ENCODE results near the gene CCNL2. TPM values are rescaled to one million over a fixed set of nuclear protein-coding genes. Genes with fewer than 3 reads are reported as not detected.
A peak's percentile ranks its signal among the peaks of the same experiment; 100 is the strongest.

CCNL2 gene
- total and polyA plus RNA-seq, 2 of the 13 experiments (the other 11 are each of a cell fraction or from before 2014, with no cell fraction given), result 105 to 340 TPM

DNA sequence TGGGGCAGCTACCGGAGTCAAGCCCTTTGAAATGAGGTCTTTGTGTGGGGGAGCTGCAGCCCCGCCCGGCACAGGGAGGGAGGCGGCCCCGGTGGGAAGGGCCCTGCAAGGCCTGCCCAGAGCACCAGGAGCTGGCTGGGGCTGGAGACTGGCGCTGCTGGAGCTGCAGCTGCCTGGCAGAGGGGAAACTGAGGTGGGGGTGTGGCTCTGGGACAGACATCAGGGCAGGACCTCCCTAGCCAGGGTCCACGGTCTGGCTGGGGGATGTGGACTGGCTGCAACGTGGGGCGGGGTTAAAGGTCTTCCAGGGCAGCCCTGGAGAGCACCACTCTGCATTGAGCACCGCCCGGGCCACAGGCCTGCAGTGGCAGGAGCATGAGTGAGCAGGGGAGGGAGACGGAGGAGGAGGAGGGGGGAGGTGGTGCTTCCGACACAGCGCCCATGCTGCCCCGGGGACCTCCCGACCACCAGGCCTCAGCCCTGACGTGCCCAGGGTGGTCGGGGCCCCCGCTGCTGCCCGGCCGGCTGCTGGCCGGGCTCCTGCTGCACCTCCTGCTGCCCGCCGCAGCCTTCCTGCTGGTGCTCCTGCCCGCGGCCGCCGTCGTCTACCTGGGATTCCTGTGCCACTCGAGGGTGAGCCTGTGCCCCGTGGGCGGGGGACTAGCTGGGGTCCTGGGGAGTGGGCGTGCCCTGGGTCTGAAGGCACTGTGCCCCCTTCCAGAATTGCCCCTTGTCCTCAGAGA, 26.8 kb upstream of the CCNL2 start (continued):
- no peak for TF ChIP-seq MED8 (CRISPR knock-in tag; IDR thresholded peaks at IDR 0.05; ENCODE audit: insufficient replicate concordance)
- TF ChIP-seq SMAD1 (CRISPR knock-in tag; IDR thresholded peaks at IDR 0.05; ENCODE audit: borderline replicate concordance, low read depth), result no peak
- no peak for TF ChIP-seq RFX1 (IDR thresholded peaks at IDR 0.05)
- no peak for TF ChIP-seq NR3C1 (CRISPR knock-in tag; IDR thresholded peaks at IDR 0.05)
- TF ChIP-seq, protein P1, sequence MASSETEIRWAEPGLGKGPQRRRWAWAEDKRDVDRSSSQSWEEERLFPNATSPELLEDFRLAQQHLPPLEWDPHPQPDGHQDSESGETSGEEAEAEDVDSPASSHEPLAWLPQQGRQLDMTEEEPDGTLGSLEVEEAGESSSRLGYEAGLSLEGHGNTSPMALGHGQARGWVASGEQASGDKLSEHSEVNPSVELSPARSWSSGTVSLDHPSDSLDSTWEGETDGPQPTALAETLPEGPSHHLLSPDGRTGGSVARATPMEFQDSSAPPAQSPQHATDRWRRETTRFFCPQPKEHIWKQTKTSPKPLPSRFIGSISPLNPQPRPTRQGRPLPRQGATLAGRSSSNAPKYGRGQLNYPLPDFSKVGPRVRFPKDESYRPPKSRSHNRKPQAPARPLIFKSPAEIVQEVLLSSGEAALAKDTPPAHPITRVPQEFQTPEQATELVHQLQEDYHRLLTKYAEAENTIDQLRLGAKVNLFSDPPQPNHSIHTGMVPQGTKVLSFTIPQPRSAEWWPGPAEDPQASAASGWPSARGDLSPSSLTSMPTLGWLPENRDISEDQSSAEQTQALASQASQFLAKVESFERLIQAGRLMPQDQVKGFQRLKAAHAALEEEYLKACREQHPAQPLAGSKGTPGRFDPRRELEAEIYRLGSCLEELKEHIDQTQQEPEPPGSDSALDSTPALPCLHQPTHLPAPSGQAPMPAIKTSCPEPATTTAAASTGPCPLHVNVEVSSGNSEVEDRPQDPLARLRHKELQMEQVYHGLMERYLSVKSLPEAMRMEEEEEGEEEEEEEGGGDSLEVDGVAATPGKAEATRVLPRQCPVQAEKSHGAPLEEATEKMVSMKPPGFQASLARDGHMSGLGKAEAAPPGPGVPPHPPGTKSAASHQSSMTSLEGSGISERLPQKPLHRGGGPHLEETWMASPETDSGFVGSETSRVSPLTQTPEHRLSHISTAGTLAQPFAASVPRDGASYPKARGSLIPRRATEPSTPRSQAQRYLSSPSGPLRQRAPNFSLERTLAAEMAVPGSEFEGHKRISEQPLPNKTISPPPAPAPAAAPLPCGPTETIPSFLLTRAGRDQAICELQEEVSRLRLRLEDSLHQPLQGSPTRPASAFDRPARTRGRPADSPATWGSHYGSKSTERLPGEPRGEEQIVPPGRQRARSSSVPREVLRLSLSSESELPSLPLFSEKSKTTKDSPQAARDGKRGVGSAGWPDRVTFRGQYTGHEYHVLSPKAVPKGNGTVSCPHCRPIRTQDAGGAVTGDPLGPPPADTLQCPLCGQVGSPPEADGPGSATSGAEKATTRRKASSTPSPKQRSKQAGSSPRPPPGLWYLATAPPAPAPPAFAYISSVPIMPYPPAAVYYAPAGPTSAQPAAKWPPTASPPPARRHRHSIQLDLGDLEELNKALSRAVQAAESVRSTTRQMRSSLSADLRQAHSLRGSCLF (CRISPR knock-in tag; IDR thresholded peaks at IDR 0.05; ENCODE audit: borderline replicate concordance), result no peak
- TF ChIP-seq ZSCAN21 (CRISPR knock-in tag; IDR thresholded peaks at IDR 0.05; ENCODE audit: borderline replicate concordance), result peak; percentile 96
- TF ChIP-seq MZF1 (CRISPR knock-in tag; IDR thresholded peaks at IDR 0.05; ENCODE audit: borderline replicate concordance), result no peak
- TF ChIP-seq TBP (CRISPR knock-in tag; IDR thresholded peaks at IDR 0.05), result no peak
- TF ChIP-seq PHF21A (CRISPR knock-in tag; IDR thresholded peaks at IDR 0.05), result peak; percentile 55; the same call in 1 of the 2 replicates
- no peak for TF ChIP-seq NCOA5 (CRISPR knock-in tag; IDR thresholded peaks at IDR 0.05)
- TF ChIP-seq ZBTB25 (CRISPR knock-in tag; IDR thresholded peaks at IDR 0.05), result no peak
- no peak for TF ChIP-seq CEBPB (IDR thresholded peaks at IDR 0.05; ENCODE audit: borderline replicate concordance, low read depth, low read length)
- no peak for TF ChIP-seq NFYC (CRISPR knock-in tag; IDR thresholded peaks at IDR 0.05)
- no peak for TF ChIP-seq ZNF777 (CRISPR knock-in tag; IDR thresholded peaks at IDR 0.05)
- no peak for TF ChIP-seq ZNF883 (CRISPR knock-in tag; IDR thresholded peaks at IDR 0.05; ENCODE audit: not compliant biosample characterization)
- no peak for TF ChIP-seq ZNF720 (CRISPR knock-in tag; IDR thresholded peaks at IDR 0.05)
- no peak for TF ChIP-seq ZNF556 (CRISPR knock-in tag; IDR thresholded peaks at IDR 0.05; ENCODE audit: borderline replicate concordance)
- TF ChIP-seq ZNF34 (CRISPR knock-in tag; IDR thresholded peaks at IDR 0.05; ENCODE audit: borderline replicate concordance), result no peak
- no peak for TF ChIP-seq ZBTB33 (CRISPR knock-in tag; IDR thresholded peaks at IDR 0.05)
- TF ChIP-seq MAFF (IDR thresholded peaks at IDR 0.05; ENCODE audit: low read depth, low read length), result no peak
